Stimulated activated CD4-positive, alpha-beta T cell treated with anti-CD3 and anti-CD28 coated beads, Interleukin-4, amount 100 ng/mL, for 1 hour (primary cell): ENCODE measurements around the gene CSTF1.

Experiments used
- DNase-seq: peaks from one replicate; pipeline ENCODE4 v3.0.0-alpha.2; 2020

CSTF1 gene

GRCh38 chr20:56430957-56431356, 38.5 kb downstream of the CSTF1 start:
- no peak for DNase-seq

- no peak for DNase-seq
Observed at GRCh38 chr20:56431471-56431870, 39.0 kb downstream of the CSTF1 start.

DNA sequence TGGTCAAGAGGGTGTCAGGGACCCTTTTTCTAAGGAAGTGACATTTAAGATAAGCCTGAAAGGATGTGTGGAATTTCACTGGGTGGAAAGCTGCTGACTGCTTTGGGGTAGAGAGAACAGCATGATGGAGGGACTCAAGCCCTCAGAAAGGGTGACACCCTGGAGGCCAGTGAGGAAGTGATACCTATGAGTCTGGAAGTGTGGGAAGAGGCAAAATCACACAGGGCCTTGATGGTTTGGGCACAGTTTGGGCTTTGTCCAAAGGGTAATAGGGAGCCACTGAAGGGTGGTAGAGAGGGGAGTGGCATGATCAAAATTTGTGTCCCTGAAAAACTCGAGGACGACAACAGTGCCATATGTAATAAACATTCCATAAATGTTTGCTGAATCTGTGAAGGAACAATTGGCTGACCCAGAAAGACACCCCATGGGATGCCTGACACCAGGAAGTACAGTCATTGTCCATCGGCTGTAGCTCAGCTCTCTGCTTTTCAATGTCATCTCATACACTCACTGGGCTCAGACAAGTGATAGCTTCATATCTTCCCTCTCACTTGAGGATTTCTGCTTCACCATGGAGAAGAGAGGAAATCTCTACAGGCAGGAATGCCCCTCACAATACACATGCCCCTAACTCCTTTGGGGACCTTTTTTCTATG, 40.9 kb downstream of the CSTF1 start:
- DNase-seq = no peak

GRCh38 chr20:56433880-56434255, 41.4 kb downstream of the CSTF1 start:
- DNase-seq = no peak

DNA sequence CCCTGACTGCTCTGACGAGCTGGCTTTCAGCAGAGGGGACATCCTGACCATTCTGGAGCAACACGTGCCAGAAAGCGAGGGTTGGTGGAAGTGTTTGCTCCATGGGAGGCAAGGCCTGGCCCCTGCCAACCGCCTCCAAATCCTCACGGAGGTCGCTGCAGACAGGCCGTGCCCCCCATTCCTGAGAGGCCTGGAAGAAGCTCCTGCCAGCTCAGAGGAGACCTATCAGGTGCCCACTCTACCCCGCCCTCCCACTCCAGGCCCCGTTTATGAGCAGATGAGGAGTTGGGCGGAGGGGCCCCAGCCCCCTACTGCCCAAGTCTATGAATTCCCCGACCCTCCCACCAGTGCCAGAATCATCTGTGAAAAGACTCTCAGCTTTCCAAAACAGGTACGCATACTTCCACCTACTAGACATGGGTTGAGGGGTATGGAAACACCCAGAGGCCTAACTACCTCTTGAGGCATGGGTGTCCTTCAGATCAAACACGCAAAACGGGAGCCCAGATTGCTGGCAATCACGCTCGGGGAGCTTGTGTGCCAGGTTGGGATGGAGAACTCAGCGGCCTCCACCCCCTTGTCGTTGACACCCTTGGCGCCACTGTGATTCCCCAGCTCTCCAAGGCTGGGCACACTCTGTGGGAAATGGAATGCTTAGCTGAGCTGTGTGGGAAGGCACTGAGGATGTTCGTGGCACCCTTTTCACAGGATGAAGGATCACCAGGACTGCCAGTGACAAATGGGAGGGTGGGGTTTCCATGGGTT, 44.9 kb downstream of the CSTF1 start:
- DNase-seq = no peak

DNA sequence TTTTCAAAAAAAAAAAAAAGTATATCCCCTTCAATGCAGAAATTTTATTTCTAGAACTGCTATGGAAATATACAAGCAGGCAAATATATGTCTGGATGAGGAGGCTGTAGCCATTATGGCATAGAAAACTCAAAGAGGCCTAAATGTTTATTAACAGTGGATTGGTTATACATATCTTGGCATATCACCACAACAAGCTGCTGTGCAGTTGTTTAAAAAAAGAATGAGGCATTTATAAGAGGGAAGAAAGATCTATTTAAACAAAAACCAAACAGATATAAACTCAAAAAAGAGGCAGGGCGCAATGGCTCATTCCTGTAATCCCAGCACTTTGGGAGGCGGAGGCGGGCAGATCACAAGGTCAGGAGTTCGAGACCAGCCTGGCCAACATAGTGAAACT, 45.8 kb downstream of the CSTF1 start:
- no peak for DNase-seq

- DNase-seq = no peak
Observed at GRCh38 chr20:56439771-56440291, 47.4 kb downstream of the CSTF1 start.

GRCh38 chr20:56440346-56441007, 48.0 kb downstream of the CSTF1 start:
- DNase-seq = peak; percentile 36

DNA sequence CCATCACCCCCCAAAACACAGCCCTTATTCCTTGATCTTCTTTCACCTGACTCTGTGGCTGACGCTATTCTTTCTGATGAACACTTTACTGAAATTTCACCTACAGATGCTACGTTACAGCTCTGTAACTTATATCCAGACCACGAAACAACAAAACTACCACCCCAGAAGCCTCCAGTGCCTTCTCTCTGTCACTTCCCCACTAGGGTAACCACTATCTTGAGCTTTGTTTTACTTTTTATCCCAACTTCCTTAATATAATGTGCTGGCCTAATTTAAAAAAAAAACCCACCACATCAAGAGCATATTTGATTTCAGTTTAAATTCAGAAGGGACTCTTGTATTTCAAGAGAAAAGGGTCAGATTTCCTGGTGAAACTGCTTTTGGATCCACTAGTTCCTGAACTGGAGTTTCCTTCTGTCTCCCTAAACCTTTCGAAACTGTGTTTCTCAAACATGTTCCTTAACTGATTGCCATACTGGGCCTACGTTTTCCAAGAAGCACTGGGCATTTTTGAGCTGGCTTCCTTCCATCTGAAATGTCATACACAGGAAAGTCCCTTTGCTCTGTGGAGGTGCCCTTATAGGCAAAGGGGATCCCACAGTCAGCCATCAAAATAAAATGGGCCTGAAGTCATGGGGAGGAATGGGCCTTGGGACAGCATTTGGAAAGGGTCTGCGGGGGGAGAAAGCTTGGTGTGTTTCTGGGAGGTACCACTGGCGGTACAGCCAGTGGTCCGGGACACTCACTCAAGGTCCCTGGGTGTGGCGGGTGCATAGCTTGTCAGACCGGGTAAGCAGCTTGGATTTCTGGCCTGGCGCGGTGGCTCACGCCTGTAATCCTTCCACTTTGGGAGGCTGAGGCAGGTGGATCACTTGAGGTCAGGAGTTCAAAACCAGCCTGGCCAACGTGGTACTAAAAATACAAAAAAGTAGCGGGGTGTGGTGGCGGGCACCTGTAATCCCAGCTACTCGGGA, 50.2 kb downstream of the CSTF1 start:
- no peak for DNase-seq

DNA sequence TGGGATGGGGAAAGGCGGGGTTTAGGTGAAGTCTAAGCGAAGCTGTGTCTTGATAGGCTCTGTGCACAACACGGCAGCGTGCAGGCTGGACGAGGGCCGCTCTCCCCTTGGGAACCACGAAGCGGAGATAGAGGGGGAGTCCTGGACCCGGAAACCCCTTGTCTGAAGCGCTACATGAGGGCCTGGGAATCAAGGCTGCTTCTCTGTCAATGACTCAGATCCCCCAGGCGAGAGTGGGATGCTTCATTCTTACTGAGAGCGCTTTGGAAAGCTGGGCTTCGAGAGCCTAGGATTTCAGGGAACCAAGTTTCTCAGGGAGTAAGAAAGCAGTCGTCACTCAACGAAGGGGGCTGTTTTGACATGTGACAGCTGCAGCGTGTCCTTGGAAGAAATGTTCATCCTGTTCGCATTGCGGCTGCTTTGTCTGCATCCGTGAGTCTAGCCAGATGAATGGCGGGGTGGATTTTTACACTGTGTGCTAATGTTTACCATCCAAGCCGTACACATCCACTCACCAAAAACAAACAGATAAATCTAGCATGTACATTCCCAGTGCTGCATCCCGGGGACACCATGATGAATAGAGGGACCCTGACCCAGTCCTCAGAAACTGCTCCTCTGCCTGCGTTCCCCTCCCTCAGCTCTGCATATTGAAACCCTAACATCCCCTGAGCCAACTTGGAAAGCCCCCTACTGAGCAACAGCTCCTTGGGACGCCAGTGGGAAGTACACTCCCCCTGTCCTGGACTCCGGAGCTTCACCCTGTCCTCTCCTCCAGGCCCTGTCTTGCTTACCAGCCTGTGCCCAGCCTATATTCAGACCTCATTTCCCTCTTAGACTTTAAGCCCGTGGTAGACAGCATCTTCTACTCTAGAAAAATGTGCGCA, 51.5 kb downstream of the CSTF1 start:
- DNase-seq = no peak

- DNase-seq = no peak
Observed at GRCh38 chr20:56445130-56445529, 52.7 kb downstream of the CSTF1 start.

DNA sequence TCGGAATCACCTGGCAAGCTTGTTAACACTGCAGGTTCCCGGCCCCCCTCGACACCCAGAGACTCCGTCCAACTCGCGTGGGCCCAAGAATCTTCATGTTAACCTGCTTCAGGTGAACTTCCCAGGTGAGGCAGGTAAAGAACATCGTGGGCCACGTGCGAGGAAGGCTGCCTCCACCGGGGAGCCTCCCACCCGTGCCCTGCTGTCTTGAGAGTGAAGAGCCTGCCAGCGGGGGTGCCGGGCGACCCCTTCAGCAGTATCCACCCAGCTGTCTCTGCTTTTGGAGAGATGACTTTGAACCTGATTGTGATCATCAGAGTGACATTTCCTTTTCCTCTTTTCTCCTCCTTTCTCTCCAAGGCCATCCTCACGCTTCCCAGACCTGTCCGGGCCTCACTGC, 53.1 kb downstream of the CSTF1 start:
- DNase-seq = no peak

GRCh38 chr20:56447227-56447626, 54.8 kb downstream of the CSTF1 start:
- DNase-seq = no peak

- no peak for DNase-seq
Observed at GRCh38 chr20:56449459-56449858, 57.0 kb downstream of the CSTF1 start.

DNA sequence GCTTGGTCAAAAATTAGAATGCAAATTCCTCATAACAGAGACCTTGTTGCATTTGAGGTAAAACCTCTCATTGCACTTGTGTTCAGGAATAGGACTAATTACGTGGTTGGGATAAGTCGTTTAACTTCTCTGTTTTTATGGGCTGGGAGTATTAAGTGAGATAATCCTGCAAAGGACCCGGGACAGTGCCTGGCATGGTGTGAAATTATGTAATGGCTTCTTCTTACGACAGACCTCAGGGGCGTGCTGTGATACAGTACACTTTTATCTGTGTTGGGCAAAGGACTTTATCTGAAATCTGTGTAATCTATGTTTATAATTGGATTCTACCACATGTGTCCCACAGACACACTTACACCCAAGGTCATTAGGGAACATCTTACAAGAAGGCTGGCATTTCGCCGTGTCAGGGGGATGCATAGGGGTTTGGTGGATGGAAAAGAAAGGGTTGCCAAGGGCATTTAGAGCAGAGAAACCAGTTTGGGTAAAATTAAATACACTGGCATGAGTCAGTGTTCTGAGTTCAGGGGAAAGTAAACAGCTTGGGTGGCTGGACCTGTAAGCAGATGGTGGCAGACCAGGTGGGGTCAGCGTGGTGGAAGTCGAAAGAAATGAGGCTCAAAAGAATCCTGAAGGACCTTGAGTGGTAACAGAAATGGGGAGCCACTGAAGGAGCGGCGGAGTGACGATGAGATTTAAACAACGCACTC, 58.8 kb downstream of the CSTF1 start:
- no peak for DNase-seq

GRCh38 chr20:56453352-56453751, 60.9 kb downstream of the CSTF1 start:
- no peak for DNase-seq

DNA sequence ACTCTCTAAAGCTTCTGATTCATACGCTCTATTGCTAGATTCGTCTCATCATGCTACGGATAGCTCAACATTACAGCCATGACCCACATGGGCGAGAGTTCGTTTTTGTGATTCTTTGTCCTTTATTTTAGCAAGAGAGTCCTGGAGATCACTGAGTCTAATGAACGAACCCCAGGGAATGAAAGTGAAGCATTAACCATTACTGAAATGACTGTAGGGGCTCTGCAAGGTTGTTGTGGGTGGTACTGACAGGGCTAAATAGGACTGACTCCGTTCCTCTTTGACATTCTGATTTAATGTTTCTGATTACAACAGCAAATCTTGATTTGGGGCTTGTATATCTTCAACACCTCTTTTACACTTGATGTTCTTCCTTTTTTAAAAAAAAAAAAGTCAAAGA, 62.3 kb downstream of the CSTF1 start:
- no peak for DNase-seq
